ENCODE data around the gene G3BP1.
A peak's percentile ranks its signal among the peaks of the same experiment; 100 is the strongest.

G3BP1 gene

DNA sequence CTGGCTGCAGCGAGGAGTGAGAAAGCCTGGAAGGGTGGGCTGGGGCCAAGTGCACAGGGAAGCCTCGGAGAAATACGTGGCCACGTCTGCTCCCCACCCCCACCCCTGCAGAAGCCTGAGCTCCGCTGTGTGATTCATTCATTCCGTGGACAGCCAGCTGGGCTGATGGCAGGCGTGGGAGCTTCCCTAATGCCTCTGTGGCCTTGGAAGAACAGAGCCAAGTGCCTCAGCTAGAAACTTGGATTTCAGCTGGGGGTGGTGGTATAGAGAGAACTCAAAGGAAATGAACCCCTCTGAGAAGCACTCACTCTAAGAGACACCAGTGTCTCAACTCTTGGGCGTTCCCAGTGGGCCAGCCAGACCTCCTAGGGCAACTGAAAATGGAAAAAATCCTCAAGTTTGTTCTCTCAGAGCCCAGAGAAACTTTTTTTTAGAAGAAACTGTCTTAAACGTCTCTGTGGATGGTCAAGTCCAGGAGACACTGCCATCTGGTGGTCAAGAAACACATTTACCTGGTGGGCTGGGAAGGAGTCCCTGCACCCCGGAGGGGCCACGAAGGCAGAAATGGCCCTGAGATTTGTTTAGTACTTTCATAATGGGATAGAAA, 31.3 kb upstream of the G3BP1 start:
- no peaks in the 10 kb centered on the region for H3K9me3 Mint-ChIP-seq
- H3K36me3 Mint-ChIP-seq (ENCODE audit: low read depth) = peaks cover 11% of the 10 kb centered on the region
- TF ChIP-seq, protein P1, sequence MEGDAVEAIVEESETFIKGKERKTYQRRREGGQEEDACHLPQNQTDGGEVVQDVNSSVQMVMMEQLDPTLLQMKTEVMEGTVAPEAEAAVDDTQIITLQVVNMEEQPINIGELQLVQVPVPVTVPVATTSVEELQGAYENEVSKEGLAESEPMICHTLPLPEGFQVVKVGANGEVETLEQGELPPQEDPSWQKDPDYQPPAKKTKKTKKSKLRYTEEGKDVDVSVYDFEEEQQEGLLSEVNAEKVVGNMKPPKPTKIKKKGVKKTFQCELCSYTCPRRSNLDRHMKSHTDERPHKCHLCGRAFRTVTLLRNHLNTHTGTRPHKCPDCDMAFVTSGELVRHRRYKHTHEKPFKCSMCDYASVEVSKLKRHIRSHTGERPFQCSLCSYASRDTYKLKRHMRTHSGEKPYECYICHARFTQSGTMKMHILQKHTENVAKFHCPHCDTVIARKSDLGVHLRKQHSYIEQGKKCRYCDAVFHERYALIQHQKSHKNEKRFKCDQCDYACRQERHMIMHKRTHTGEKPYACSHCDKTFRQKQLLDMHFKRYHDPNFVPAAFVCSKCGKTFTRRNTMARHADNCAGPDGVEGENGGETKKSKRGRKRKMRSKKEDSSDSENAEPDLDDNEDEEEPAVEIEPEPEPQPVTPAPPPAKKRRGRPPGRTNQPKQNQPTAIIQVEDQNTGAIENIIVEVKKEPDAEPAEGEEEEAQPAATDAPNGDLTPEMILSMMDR (IDR thresholded peaks at IDR 0.05) = peak; percentile 92
- H3K4me3 Mint-ChIP-seq = peak overlapping the region; percentile 19
- H3K4me1 Mint-ChIP-seq = peaks cover 46% of the 10 kb centered on the region
- peak; percentile 62 for DNase-seq
- H3K27me3 Mint-ChIP-seq (ENCODE audit: low read depth, poor library complexity) = no peaks in the 10 kb centered on the region
- peak overlapping the region; percentile 51 for H3K27ac Mint-ChIP-seq

DNA sequence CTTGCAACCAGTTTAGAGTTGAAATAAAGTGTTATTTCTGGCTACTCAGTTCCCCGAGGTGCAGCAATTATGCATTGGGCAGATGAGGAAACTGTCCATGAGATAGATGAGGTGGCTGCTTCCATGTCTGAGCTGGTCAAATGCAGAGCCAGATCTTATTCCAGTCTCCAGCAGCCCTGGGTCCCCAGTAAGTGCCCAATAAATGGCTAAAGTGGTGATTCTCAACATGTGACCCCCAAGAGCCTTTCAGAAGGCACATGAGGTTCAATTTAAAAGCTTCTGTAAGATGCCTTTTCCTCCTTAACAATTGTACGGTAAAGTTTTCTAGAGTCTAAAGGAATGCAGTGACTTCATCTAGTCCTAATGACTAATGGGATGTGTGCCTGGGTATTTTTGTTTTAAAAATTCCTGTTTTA, 30.8 kb upstream of the G3BP1 start:
- TF ChIP-seq, protein P1 (IDR thresholded peaks at IDR 0.05) = no peak
- no peak for DNase-seq
- Mint-ChIP-seq H3K4me3 (no peak overlapping the region), H3K36me3 (ENCODE audit: low read depth) (peaks cover 11% of the 10 kb centered on the region), H3K27me3 (ENCODE audit: low read depth, poor library complexity) (no peaks in the 10 kb centered on the region), H3K4me1 (peaks cover 43% of the 10 kb centered on the region), H3K27ac (no peak overlapping the region), H3K9me3 (no peaks in the 10 kb centered on the region)

DNA sequence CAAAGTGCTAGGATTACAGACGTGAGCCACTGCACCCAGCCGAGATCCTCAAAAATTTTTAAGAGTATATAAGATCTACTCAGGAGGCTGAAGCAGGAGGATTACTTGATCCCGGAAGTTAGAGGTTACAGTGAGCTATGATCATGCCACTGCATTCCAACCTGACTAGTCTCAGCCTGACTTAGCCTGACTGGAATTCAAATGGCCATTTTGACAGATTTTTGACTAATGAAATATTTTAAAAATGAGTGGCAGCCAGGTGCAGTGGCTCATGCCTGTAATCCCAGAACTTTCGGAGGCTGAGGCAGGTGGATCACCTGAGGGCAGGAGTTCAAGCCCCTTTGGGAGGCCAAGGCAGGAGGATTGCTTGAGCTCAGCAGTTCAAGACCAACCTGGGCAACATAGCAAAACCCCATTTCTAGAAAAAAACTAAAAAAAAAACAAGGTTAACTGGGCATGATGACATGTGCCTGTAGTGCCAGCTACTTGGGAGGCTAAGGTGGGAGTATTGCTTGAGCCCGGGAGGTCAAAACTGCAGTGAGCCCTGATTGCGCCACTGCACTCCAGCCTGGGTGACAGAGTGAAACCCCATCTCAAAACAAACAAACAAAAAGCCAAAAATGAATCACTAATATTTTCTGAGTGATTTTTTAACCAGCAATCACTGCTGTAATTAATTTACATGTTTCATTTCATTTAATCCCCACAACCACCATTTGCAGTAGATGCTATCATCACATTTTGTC, 29.9 kb upstream of the G3BP1 start:
- Mint-ChIP-seq H3K4me3 (no peak overlapping the region), H3K36me3 (ENCODE audit: low read depth) (peaks cover 11% of the 10 kb centered on the region), H3K27ac (no peak overlapping the region), H3K27me3 (ENCODE audit: low read depth, poor library complexity) (no peaks in the 10 kb centered on the region), H3K9me3 (no peaks in the 10 kb centered on the region), H3K4me1 (peaks cover 35% of the 10 kb centered on the region)
- no peak for DNase-seq
- TF ChIP-seq, protein P1 (IDR thresholded peaks at IDR 0.05) = no peak

DNA sequence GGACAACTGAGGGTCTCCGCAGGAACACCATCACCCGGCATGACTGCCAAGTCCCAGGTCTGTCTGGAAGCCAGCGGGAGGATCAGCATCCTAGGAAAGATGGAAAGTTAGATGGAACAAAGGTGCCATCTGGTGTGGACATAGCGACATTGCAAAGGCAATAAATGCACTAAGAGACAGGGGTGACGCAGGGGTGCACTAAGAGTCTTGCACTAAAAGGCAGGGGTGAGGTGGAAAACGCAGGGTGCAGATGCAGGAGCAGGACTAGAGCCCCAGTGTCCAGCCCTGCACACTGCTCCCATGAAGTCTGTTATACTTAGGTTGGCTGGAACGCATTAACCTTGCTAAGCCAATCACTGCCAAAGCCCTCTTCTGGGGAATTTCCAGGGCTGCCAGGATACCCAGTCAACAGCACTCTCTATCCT, 28.9 kb upstream of the G3BP1 start:
- Mint-ChIP-seq H3K27me3 (ENCODE audit: low read depth, poor library complexity) (no peaks in the 10 kb centered on the region), H3K36me3 (ENCODE audit: low read depth) (peaks cover 11% of the 10 kb centered on the region), H3K9me3 (no peaks in the 10 kb centered on the region), H3K4me1 (peaks cover 30% of the 10 kb centered on the region), H3K27ac (no peak overlapping the region), H3K4me3 (no peak overlapping the region)
- peak; percentile 52 for DNase-seq
- TF ChIP-seq, protein P1 (IDR thresholded peaks at IDR 0.05) = peak; percentile 77

DNA sequence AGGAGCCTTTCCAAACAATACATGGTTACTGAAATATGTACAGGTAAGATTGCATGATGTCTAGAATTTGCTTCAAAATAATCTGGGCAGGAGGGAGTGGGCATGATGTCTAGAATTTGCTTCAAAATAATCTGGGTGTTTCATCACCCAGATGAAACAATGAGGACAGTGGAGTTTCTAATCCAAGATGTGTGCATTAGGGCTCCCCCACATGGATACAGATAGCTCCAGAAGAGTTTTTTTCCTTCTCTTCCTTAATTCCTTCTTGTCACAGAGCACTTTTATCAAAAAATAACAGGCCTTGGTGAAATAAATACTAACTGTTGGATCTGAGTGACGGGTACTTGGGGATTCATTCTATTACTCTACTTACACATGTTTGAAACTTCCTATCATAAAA, 28.2 kb upstream of the G3BP1 start:
- peaks cover 30% of the 10 kb centered on the region for H3K4me1 Mint-ChIP-seq
- H3K9me3 Mint-ChIP-seq = no peaks in the 10 kb centered on the region
- no peaks in the 10 kb centered on the region for H3K27me3 Mint-ChIP-seq (ENCODE audit: low read depth, poor library complexity)
- H3K27ac Mint-ChIP-seq = no peak overlapping the region
- DNase-seq = no peak
- no peak overlapping the region for H3K4me3 Mint-ChIP-seq
- TF ChIP-seq, protein P1 (IDR thresholded peaks at IDR 0.05) = no peak
- H3K36me3 Mint-ChIP-seq (ENCODE audit: low read depth) = peaks cover 11% of the 10 kb centered on the region

All from nephron progenitor cell (in vitro differentiated cells).